MM.1S (cell line): Measurements from ENCODE around the gene NUDT6.

Experiments used
- DNase-seq: peaks from one replicate; pipeline ENCODE4 v3.0.0-alpha.2; 2015
- H2AFZ ChIP-seq: fragments of 300-600 bp; sonication (generic); 2 replicates; pipeline ENCODE4 v1.6.0; 2016; ENCODE audit warnings: antibody characterized with exemption, low read length
- H3F3A ChIP-seq: fragments of 300-600 bp; sonication (generic); 2 replicates; pipeline ENCODE4 v1.6.1; 2016; ENCODE audit warnings: mild to moderate bottlenecking, antibody characterized with exemption, low read length, moderate library complexity, mixed read lengths; ENCODE audit not compliant: insufficient read depth
- H3K27ac ChIP-seq: fragments of 300-600 bp; sonication (generic); 2 replicates; pipeline ENCODE4 v1.5.1; 2016; ENCODE audit warnings: mild to moderate bottlenecking, low read length
- H3K27me3 ChIP-seq: fragments of 300-600 bp; sonication (generic); replicated peaks from 2 replicates; pipeline ENCODE4 v1.6.0; 2016; ENCODE audit warnings: low read length; ENCODE audit not compliant: insufficient read depth
- H3K36me3 ChIP-seq: fragments of 300-600 bp; sonication (generic); replicated peaks from 2 replicates; pipeline ENCODE4 v1.6.1; 2016; ENCODE audit warnings: mild to moderate bottlenecking, low read length, mixed read lengths; ENCODE audit not compliant: insufficient read depth
- H3K4me1 ChIP-seq: fragments of 300-600 bp; sonication (generic); 2 replicates; pipeline ENCODE4 v1.6.1; 2016; ENCODE audit warnings: low read length, mixed read lengths
- H3K4me2 ChIP-seq: fragments of 300-600 bp; sonication (generic); 2 replicates; pipeline ENCODE4 v1.6.0; 2016; ENCODE audit warnings: low read depth, low read length
- H3K4me3 ChIP-seq: fragments of 300-600 bp; sonication (generic); 2 replicates; pipeline ENCODE4 v1.5.1; 2016; ENCODE audit warnings: low read length, mixed read lengths
- H3K79me2 ChIP-seq: fragments of 300-600 bp; sonication (generic); 2 replicates; pipeline ENCODE4 v1.6.1; 2016; ENCODE audit warnings: mixed run types, low read length, mixed read lengths
- H3K9ac ChIP-seq: fragments of 300-600 bp; sonication (generic); 2 replicates; pipeline ENCODE4 v1.6.1; 2016; ENCODE audit warnings: low read length, mixed read lengths
- H3K9me2 ChIP-seq: fragments of 300-600 bp; sonication (generic); replicated peaks from 2 replicates; pipeline ENCODE4 v1.6.1; 2016; ENCODE audit warnings: mild to moderate bottlenecking, low read length, mixed read lengths; ENCODE audit not compliant: insufficient read depth
- H3K9me3 ChIP-seq: fragments of 300-600 bp; sonication (generic); replicated peaks from 2 replicates; pipeline ENCODE4 v1.6.1; 2016; ENCODE audit warnings: mild to moderate bottlenecking, low read length, mixed read lengths; ENCODE audit not compliant: insufficient read depth
- H4K20me1 ChIP-seq: fragments of 300-600 bp; sonication (generic); 2 replicates; pipeline ENCODE4 v1.6.1; 2016; ENCODE audit warnings: mild to moderate bottlenecking, low read length, moderate library complexity, mixed read lengths; ENCODE audit not compliant: insufficient read depth
- CTCF ChIP-seq: fragments of 300-600 bp; sonication (generic); IDR thresholded peaks from 2 replicates; pipeline ENCODE4 v1.5.1; 2016; ENCODE audit warnings: antibody characterized with exemption, low read length, mixed read lengths
- EZH2 ChIP-seq: fragments of 300-600 bp; sonication (generic); optimal IDR thresholded peaks from 2 replicates; pipeline ENCODE3; 2017; ENCODE audit warnings: low read depth, mild to moderate bottlenecking, antibody characterized with exemption, low read length, mixed read lengths
- EZH2phosphoT487 ChIP-seq: fragments of 300-600 bp; sonication (generic); IDR thresholded peaks from 2 replicates; pipeline ENCODE4 v1.6.1; 2018; ENCODE audit warnings: antibody characterized with exemption, low read length

Gene NUDT6

GRCh38 chr4:122920473-122920872, 1.9 kb downstream of the NUDT6 start:
- TF ChIP-seq EZH2phosphoT487 (no peak), EZH2 (no peak), CTCF (no peak)
- Histone ChIP-seq H3K4me3 (no peak overlapping the region), H3K4me2 (no peak overlapping the region), H2AFZ (no peak overlapping the region), H3F3A (peaks cover 19% of the 10 kb centered on the region), H3K36me3 (no peaks in the 10 kb centered on the region), H3K9me3 (no peaks in the 10 kb centered on the region), H3K9me2 (no peaks in the 10 kb centered on the region), H3K27ac (no peak overlapping the region), H4K20me1 (no peaks in the 10 kb centered on the region), H3K79me2 (peaks cover 25% of the 10 kb centered on the region), H3K27me3 (no peaks in the 10 kb centered on the region), H3K4me1 (peaks cover 6% of the 10 kb centered on the region), H3K9ac (no peak overlapping the region)
- no peak for DNase-seq

GRCh38 chr4:122917731-122918130, 4.7 kb downstream of the NUDT6 start:
- Histone ChIP-seq H3K4me2 (no peak overlapping the region), H2AFZ (no peak overlapping the region), H3K9me2 (no peaks in the 10 kb centered on the region), H3K9me3 (no peaks in the 10 kb centered on the region), H3K36me3 (no peaks in the 10 kb centered on the region), H3K4me1 (no peaks in the 10 kb centered on the region), H4K20me1 (no peaks in the 10 kb centered on the region), H3K27ac (no peak overlapping the region), H3K79me2 (0 out of 2 replicates have a peak, but pooled peaks cover 2% of the 10 kb centered on the region), H3K4me3 (no peak overlapping the region), H3K9ac (no peak overlapping the region), H3K27me3 (no peaks in the 10 kb centered on the region), H3F3A (peaks cover 7% of the 10 kb centered on the region)
- TF ChIP-seq EZH2phosphoT487 (no peak), CTCF (no peak), EZH2 (no peak)
- DNase-seq: no peak

GRCh38 chr4:122914938-122915337, 7.5 kb downstream of the NUDT6 start:
- H3K36me3 ChIP-seq: no peaks in the 10 kb centered on the region
- H3K9me2 ChIP-seq: no peaks in the 10 kb centered on the region
- H3K9ac ChIP-seq: no peak overlapping the region
- H3K4me1 ChIP-seq: no peaks in the 10 kb centered on the region
- no peaks in the 10 kb centered on the region for H3K27me3 ChIP-seq
- no peaks in the 10 kb centered on the region for H3K79me2 ChIP-seq
- no peak overlapping the region for H3K27ac ChIP-seq
- no peak overlapping the region for H3K4me2 ChIP-seq
- H3K9me3 ChIP-seq: no peaks in the 10 kb centered on the region
- no peak overlapping the region for H3K4me3 ChIP-seq
- no peaks in the 10 kb centered on the region for H3F3A ChIP-seq
- H2AFZ ChIP-seq: no peak overlapping the region
- no peak for DNase-seq
- TF ChIP-seq EZH2 (no peak), EZH2phosphoT487 (no peak), CTCF (no peak)
- no peaks in the 10 kb centered on the region for H4K20me1 ChIP-seq
